Coronary artery (tissue), 2 donors: ENCODE measurements around the gene SETD3.

ENCODE experiments used
- DNase-seq: peaks from one replicate; pipeline ENCODE4 v3.0.0-alpha.2; 2017; ENCODE audit warnings: low spot score
- H3K27ac ChIP-seq, 2 donors: fragments of 200-600 bp; sonication (generic); one replicate each; pipeline ENCODE4 v1.5.1; 2016 to 2019
- H3K4me3 ChIP-seq: fragments of 200-600 bp; sonication (generic); 2 replicates; pipeline ENCODE4 v1.5.1; 2016; ENCODE audit warnings: mild to moderate bottlenecking, moderate library complexity
- CTCF ChIP-seq: fragments of 200-600 bp; sonication (generic); IDR thresholded peaks from one replicate; pipeline ENCODE4 v1.5.1; 2019; ENCODE audit warnings: antibody characterized with exemption

SETD3 gene

DNA sequence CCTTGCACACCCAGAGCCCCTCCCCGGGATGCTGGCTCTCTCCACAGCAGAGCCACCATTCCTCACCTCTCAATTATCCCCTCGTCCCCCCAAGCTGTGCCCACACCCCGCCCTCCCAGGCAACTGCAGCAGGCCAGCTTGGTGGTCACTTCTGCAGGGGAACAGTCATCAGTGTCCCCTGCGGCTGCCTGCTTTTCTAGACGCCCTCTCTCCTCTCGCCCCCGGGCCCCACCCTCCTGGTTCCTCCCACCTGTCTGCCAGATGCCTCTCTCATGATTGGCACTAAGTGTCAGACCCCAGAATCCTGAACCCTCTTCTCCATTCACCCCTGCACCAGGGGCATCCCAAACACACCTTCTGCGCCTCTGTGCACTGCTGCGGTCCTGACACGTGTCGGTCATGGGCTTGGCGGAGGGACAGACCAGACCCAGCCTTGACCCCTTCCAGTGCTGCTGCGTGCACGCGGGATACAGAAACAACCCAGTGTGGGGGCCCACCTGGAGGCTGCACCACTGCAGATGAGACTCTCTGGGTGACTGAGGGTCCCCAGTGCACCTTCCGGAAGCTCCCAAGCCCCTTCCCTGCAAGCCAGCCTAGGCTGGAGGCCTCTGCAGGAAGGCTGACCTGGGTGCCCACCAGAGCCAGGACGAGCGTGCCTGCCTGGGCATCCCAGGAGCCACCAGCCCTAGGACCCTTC lies 99.5 kb downstream of the SETD3 start:
- no peak for DNase-seq
- TF ChIP-seq CTCF = no peak
- Histone ChIP-seq H3K27ac (no peak overlapping the region), H3K4me3 (no peak overlapping the region)

DNA sequence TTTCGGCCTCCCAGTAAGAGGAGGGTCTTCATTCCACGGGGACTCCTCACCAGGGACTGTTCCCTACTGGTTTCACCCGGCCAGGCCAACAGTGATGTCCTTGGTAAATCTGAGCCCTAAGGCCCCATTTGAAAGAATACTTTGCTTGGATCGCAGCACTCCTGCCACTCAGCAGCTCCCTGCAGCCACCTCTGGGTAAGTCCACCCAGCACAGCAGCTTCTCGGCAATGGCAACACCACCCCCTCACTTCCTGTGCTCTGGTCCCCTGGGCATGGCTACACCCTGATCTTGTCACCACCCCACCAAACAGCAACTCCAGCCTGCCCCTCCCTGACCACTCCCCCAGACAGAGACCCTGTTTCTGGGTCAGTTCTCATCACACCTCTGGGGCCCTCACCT lies 100.3 kb downstream of the SETD3 start:
- DNase-seq = no peak
- Histone ChIP-seq H3K4me3 (no peak overlapping the region), H3K27ac (no peak overlapping the region)
- no peak for TF ChIP-seq CTCF

- TF ChIP-seq CTCF = no peak
- no peak for DNase-seq
- Histone ChIP-seq H3K4me3 (no peak overlapping the region), H3K27ac (no peak overlapping the region)
Measured at GRCh38 chr14:99378782-99379214, 101.9 kb downstream of the SETD3 start.

DNA sequence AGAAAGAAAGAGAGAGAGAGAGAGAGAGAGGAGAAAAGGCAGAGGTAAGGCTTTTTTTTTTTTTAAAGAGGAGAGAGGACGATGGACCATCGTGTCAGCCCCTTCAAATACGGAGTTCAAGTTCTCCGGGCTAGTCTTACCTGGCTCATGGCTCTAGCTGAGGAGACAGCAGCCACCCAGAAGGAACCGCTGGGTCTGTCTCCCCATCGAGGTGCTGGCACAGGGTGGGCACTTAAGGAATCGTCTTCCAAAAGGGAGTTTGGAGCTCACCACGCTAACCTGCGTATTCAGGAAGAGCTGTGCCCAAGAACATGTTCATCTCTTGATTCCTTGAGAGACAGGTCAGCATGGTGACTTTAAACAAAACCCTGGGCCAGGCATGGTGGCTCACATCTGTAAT lies 102.7 kb downstream of the SETD3 start:
- DNase-seq = no peak
- Histone ChIP-seq H3K27ac (no peak overlapping the region), H3K4me3 (no peak overlapping the region)
- no peak for TF ChIP-seq CTCF

GRCh38 chr14:99374964-99375363 lies 105.7 kb downstream of the SETD3 start:
- DNase-seq = no peak
- no peak for TF ChIP-seq CTCF
- Histone ChIP-seq H3K4me3 (no peak overlapping the region), H3K27ac (no peak overlapping the region)

DNA sequence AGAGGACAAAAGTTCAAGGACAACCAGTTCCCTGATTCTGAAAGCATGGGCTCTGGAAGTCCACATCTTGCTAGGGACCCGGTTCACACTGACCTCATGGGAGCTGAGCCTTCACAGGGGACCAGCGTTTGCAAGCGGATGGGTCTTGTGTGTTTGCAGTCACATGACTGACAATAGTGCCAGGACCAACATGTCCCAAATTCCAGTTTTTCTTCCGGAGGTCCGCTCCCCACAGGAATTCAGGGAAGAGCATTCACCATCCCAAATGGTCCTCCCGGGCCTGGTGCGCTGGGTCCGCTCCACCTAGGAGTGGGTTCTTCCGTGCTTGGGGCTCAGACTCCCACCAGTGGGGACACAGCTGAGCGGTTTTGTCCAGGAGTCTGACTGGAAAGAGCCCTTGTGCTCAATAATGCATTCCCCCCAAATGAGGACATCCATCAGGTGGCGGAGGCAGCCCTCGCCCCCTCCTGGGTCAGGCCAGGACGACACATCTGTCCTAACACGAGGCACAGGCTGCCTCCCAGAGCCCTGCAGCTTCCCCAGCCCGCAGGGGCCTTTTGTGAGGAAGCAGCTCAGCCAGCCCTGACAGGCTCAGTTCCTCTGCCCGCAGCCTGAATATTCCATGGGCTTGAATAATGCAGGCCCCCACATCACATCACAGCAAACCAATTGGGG lies 116.9 kb downstream of the SETD3 start:
- no peak for DNase-seq
- Histone ChIP-seq H3K27ac (no peak overlapping the region), H3K4me3 (no peak overlapping the region)
- TF ChIP-seq CTCF = no peak

GRCh38 chr14:99363051-99363450 lies 117.6 kb downstream of the SETD3 start:
- no peak for TF ChIP-seq CTCF
- no peak overlapping the region for H3K27ac ChIP-seq
- no peak overlapping the region for H3K4me3 ChIP-seq
- DNase-seq = no peak
